Tibial artery (tissue), 4 donors: ENCODE measurements around the gene PSEN1.

Experiments
- DNase-seq, 2 donors: peaks; one replicate each; pipeline ENCODE4 v3.0.0-alpha.2; 2019
- H3K27ac ChIP-seq, 2 donors: fragments of 200-600 bp; sonication (generic) in 1 of 2; 1 replicate in 1 of 2; 2 replicates in 1 of 2; pipeline ENCODE4 v1.5.1; 2018 to 2019; ENCODE audit warnings: mild to moderate bottlenecking in 1 of 2
- H3K27me3 ChIP-seq, 2 donors: fragments of 200-600 bp; sonication (generic) in 1 of 2; one replicate each; pipeline versions ENCODE4 v1.5.1 to v1.6.0; 2016 to 2019
- H3K36me3 ChIP-seq, 3 donors: fragments of 200-600 bp; sonication (generic) in 2 of 3; one replicate each; pipeline ENCODE4 v1.5.1; 2016 to 2019; ENCODE audit warnings: mild to moderate bottlenecking in 2 of 3
- H3K4me1 ChIP-seq, 4 donors: fragments of 200-600 bp; sonication (generic) in 2 of 4; 1 replicate in 3 of 4; 2 replicates in 1 of 4; pipeline ENCODE4 v1.5.1; 2016 to 2019
- H3K4me3 ChIP-seq, 2 donors: fragments of 200-600 bp; sonication (generic) in 1 of 2; 1 replicate in 1 of 2; 2 replicates in 1 of 2; pipeline ENCODE4 v1.5.1; 2018 to 2019; ENCODE audit warnings: mild to moderate bottlenecking in 2 of 2
- H3K9me3 ChIP-seq, 3 donors: fragments of 200-600 bp; sonication (generic) in 1 of 3; one replicate each; pipeline ENCODE4 v1.5.1; 2016 to 2019
- CTCF ChIP-seq, 2 experiments: fragments of 200-600 bp in 1 of 2; fragments of 450-650 bp in 1 of 2; IDR thresholded peaks; one replicate each; pipeline ENCODE4 v1.5.1; 2017 to 2019; ENCODE audit warnings: antibody characterized with exemption in 2 of 2, mild to moderate bottlenecking in 1 of 2, moderate library complexity in 1 of 2
- intact Hi-C: fragments of 100-400 bp; cut with DNase I; formaldehyde crosslinking; loops from one replicate; pipeline ENCODE4 v1.15.0; 2023; ENCODE audit warnings: low total_unique reads

The PSEN1 gene

GRCh38 chr14:73227812-73228781, 91.8 kb downstream of the PSEN1 start:
- Histone ChIP-seq H3K9me3 (no peaks in the 10 kb centered on the region), H3K27ac (peak overlapping the region in 1 of 2 donors; percentile 32), H3K4me1 (peaks cover 0 to 12% (median 9%) of the 10 kb centered on the region in 4 donors), H3K36me3 (peaks cover 0 to 16% (median 0%) of the 10 kb centered on the region in 3 donors), H3K4me3 (no peak overlapping the region), H3K27me3 (peaks cover 0 to 3% of the 10 kb centered on the region in 2 donors)
- intact Hi-C loops = no loop called here
- peak in 1 of 2 donors; percentile 60 for DNase-seq
- TF ChIP-seq CTCF (IDR thresholded peaks at IDR 0.05) = no peak

DNA sequence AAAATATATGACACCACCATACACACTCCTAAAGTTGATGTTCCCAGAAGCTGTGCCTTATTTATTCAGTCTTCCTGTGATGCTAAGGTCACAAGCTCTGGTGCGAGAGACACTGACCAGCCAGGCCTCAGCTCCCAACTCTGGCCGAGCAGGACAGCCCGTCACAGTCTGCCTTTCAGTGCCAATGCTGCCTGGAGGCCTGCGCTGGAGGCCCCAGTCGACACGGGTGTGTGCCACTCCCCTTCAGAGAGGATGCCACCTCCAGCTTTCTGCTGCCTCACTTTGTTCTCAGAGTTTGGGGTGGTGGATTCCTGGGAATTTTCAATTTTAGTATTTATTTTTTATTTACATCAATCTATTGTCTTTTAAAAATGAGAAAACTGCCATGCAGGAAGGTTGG, 93.7 kb downstream of the PSEN1 start:
- no peak overlapping the region for H3K27ac ChIP-seq
- no peak for DNase-seq
- H3K27me3 ChIP-seq = peaks cover 0 to 19% of the 10 kb centered on the region in 2 donors
- intact Hi-C loops = no loop called here
- H3K4me1 ChIP-seq = peaks cover 0 to 12% (median 9%) of the 10 kb centered on the region in 4 donors
- H3K36me3 ChIP-seq = peaks cover 0 to 6% (median 0%) of the 10 kb centered on the region in 3 donors
- no peak overlapping the region for H3K4me3 ChIP-seq
- H3K9me3 ChIP-seq = no peaks in the 10 kb centered on the region
- TF ChIP-seq CTCF (IDR thresholded peaks at IDR 0.05) = no peak

DNA sequence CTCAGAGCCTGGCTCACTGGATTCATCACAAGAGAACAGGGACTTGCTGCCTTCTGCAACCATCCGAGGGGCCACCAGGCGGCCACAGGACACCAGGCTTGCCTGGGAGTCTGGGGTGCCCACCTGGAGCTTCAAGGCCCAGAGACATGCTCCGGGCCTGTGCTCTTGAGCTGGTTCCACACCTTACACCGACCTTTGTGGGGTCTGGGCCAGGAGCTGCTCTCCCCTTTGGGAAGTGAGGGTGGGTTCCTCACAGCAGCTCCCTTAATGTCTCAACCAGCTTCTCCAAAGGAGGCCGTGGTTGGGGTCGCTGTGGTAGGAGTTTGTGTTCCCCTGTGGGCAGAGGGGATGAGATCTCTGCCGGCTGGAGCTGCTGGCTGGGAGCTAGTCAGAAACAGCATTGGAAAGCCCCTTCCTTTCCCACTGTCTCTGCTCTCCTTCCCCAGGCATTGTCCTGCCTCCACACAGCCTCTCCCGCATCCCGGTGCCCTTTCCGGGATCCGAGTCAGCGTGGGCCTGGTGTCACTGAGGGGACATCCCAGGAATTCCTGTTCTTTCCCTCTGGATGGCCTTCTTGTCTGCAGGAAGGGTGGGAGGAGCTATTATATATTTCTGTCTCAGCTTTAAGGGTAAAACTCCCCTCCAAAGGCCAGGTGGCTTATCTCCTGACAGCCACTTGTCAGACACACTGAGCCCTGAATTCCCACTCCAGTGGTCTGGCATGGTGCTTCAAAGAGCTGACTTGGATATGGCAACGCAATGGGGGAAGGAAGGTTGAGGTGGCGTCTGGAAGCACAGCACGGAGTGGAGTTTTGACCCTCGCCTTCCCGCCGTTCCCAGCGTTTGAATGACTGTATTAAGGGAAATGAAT, 95.9 kb downstream of the PSEN1 start:
- no peak for TF ChIP-seq CTCF (IDR thresholded peaks at IDR 0.05)

GRCh38 chr14:73232984-73233383, 96.7 kb downstream of the PSEN1 start:
- Histone ChIP-seq H3K4me1 (peaks cover 0 to 21% (median 16%) of the 10 kb centered on the region in 4 donors), H3K36me3 (no peaks in the 10 kb centered on the region), H3K27ac (no peak overlapping the region), H3K9me3 (no peaks in the 10 kb centered on the region), H3K27me3 (peaks cover 0 to 44% of the 10 kb centered on the region in 2 donors), H3K4me3 (no peak overlapping the region)
- no peak for DNase-seq
- intact Hi-C loops = no loop called here
- TF ChIP-seq CTCF (IDR thresholded peaks at IDR 0.05) = no peak

More for the DNA sequence above, 95.9 kb downstream of the PSEN1 start:
- peaks cover 0 to 36% of the 10 kb centered on the region in 2 donors for H3K27me3 ChIP-seq
- intact Hi-C loops = no loop called here
- H3K27ac ChIP-seq = no peak overlapping the region
- H3K4me1 ChIP-seq = peaks cover 0 to 16% (median 10%) of the 10 kb centered on the region in 4 donors
- H3K36me3 ChIP-seq = no peaks in the 10 kb centered on the region
- no peaks in the 10 kb centered on the region for H3K9me3 ChIP-seq
- DNase-seq = no peak
- H3K4me3 ChIP-seq = no peak overlapping the region

DNA sequence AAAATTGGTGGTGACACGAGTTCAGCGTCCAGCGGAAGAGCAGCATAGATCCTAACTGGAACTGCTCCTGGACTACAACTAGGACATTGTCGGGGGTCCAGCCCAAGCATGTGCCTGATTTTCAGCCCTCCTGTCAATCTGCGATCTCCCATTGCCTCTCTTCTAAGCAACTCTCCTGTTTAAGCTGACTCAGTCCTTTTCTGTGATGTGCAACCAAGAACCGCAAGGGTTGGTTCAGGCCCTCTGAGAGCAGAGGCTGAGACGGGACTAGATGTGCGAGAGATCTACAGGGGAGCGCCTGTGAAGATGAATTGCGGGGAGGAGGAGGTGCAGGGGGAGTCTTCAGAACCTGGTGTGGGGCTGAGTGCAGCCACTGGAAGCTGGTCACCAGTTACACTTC, 97.3 kb downstream of the PSEN1 start:
- Histone ChIP-seq H3K9me3 (no peaks in the 10 kb centered on the region), H3K4me1 (peaks cover 0 to 21% (median 16%) of the 10 kb centered on the region in 4 donors), H3K27ac (no peak overlapping the region), H3K27me3 (peaks cover 0 to 50% of the 10 kb centered on the region in 2 donors), H3K4me3 (no peak overlapping the region), H3K36me3 (no peaks in the 10 kb centered on the region)
- intact Hi-C loops = no loop called here
- no peak for DNase-seq
- TF ChIP-seq CTCF (IDR thresholded peaks at IDR 0.05) = no peak
